Caco-2 (cell line): ENCODE measurements around the gene TENM4. TPM values are rescaled to one million over a fixed set of nuclear protein-coding genes. Genes with fewer than 3 reads are reported as not detected.

Experiments used
- BruUV-seq: library from RNA; stranded (reverse); fragments of 400-500 nt; replicated peaks from 2 replicates; lab custom pipeline; 2021; lab: Mats Ljungman, UMichigan
- CTCF ChIA-PET: fragments of 300-600 bp; sonication (Branson Sonifier 250); formaldehyde crosslinking; loops from one replicate; lab custom pipeline; 2022; ENCODE audit warnings: antibody characterized with exemption; lab: Charles Lee
- POLR2A ChIA-PET: fragments of 300-600 bp; sonication (Branson Sonifier 250); formaldehyde crosslinking; loops from one replicate; lab custom pipeline; 2022; ENCODE audit warnings: antibody characterized with exemption; lab: Charles Lee
- DNase-seq, 2 experiments: peaks; one replicate each; pipeline versions ENCODE4 v3.0.0 to v3.0.0-alpha.2; 2020 to 2022
- H3K27me3 ChIP-seq: replicated peaks from 2 replicates; pipeline ENCODE4 v1.6.0; 2011; ENCODE audit warnings: low read length; ENCODE audit not compliant: control insufficient read depth, insufficient read depth
- H3K36me3 ChIP-seq: 2 replicates; pipeline ENCODE4 v1.5.1; 2011; ENCODE audit warnings: low read length; ENCODE audit not compliant: control insufficient read depth, insufficient read depth
- H3K4me1 ChIP-seq: fragments of 250-450 bp; sonication (Bioruptor Pico); 2 replicates; pipeline ENCODE4 v1.5.1; 2020; ENCODE audit warnings: mild to moderate bottlenecking
- H3K4me3 ChIP-seq: 2 replicates; pipeline ENCODE4 v1.5.1; 2011; ENCODE audit warnings: low read depth, mild to moderate bottlenecking, control low read depth, low read length
- H3K9me3 ChIP-seq: fragments of 250-450 bp; sonication (Bioruptor Pico); 2 replicates; pipeline ENCODE4 v1.5.1; 2020; ENCODE audit warnings: mild to moderate bottlenecking, moderate library complexity
- H3K27ac Mint-ChIP-seq: one replicate; pipeline ENCODE4 v1.8.0; 2022; ENCODE audit warnings: mixed read lengths; ENCODE audit not compliant: unreplicated experiment
- H3K27me3 Mint-ChIP-seq: one replicate; pipeline ENCODE4 v1.8.0; 2022; ENCODE audit warnings: mixed read lengths; ENCODE audit not compliant: insufficient read depth, unreplicated experiment
- H3K36me3 Mint-ChIP-seq: one replicate; pipeline ENCODE4 v1.8.0; 2022; ENCODE audit warnings: mild to moderate bottlenecking, mixed read lengths; ENCODE audit not compliant: insufficient read depth, unreplicated experiment
- H3K4me1 Mint-ChIP-seq: one replicate; pipeline ENCODE4 v1.8.0; 2022; ENCODE audit warnings: low read depth, mixed read lengths; ENCODE audit not compliant: unreplicated experiment
- H3K4me3 Mint-ChIP-seq: one replicate; pipeline ENCODE4 v1.8.0; 2022; ENCODE audit warnings: mild to moderate bottlenecking, moderate library complexity, mixed read lengths; ENCODE audit not compliant: unreplicated experiment
- H3K9me3 Mint-ChIP-seq: one replicate; pipeline ENCODE4 v1.8.0; 2022; ENCODE audit warnings: mixed read lengths; ENCODE audit not compliant: unreplicated experiment
- CTCF ChIP-seq, 2 experiments: fragments of 200-600 bp in 1 of 2; IDR thresholded peaks; 1 replicate in 1 of 2; 2 replicates in 1 of 2; pipeline versions ENCODE4 v1.5.1 to v1.8.0; 2011 to 2022; ENCODE audit warnings: antibody characterized with exemption in 1 of 2, control low read depth in 1 of 2, inconsistent platforms in 1 of 2, low read depth in 1 of 2, low read length in 1 of 2, mild to moderate bottlenecking in 1 of 2, moderate library complexity in 1 of 2; ENCODE audit not compliant: insufficient read depth in 1 of 2, severe bottlenecking in 1 of 2, unreplicated experiment in 1 of 2
- intact Hi-C: fragments of 100-400 bp; cut with micrococcal nuclease; formaldehyde crosslinking; loops from one replicate; pipeline ENCODE4 v1.10.0; 2022; ENCODE audit not compliant: unreplicated experiment
- total RNA-seq: library from RNA; stranded (reverse); gene quantifications from 2 replicates; pipeline ENCODE4 v1.2.3, GENCODE V29; 2022

Gene TENM4
- total RNA-seq, 1 experiment from 2014 or later: 1.1 TPM

- Mint-ChIP-seq H3K4me3 (no peak overlapping the region), H3K9me3 (no peaks in the 10 kb centered on the region), H3K27me3 (peaks cover 6% of the 10 kb centered on the region), H3K4me1 (no peaks in the 10 kb centered on the region), H3K36me3 (no peaks in the 10 kb centered on the region), H3K27ac (no peak overlapping the region)
- peak in 1 of 2 experiments; percentile 3 for TF ChIP-seq CTCF (IDR thresholded peaks at IDR 0.05; ENCODE audit: insufficient read depth in 1 of 2, low read depth in 1 of 2, low read length in 1 of 2, severe bottlenecking in 1 of 2, unreplicated experiment in 1 of 2)
- H3K27me3 ChIP-seq: no peaks in the 10 kb centered on the region
- no TSS peak for BruUV-seq
- no peaks in the 10 kb centered on the region for H3K4me1 ChIP-seq
- DNase-seq: peak; percentile 27 to 57
- no peak overlapping the region for H3K4me3 ChIP-seq
- POLR2A ChIA-PET: no interaction called here
- no peaks in the 10 kb centered on the region for H3K9me3 ChIP-seq
- CTCF ChIA-PET: no interaction called here
- intact Hi-C loops: no loop called here
- no peaks in the 10 kb centered on the region for H3K36me3 ChIP-seq
Measured at GRCh38 chr11:79413268-79413667, 27.6 kb downstream of the TENM4 start.

- ChIA-PET CTCF (no interaction called here), POLR2A (no interaction called here)
- Mint-ChIP-seq H3K4me1 (no peaks in the 10 kb centered on the region), H3K4me3 (no peak overlapping the region), H3K9me3 (no peaks in the 10 kb centered on the region), H3K27ac (no peak overlapping the region), H3K36me3 (no peaks in the 10 kb centered on the region), H3K27me3 (peaks cover 6% of the 10 kb centered on the region)
- Histone ChIP-seq H3K4me3 (no peak overlapping the region), H3K36me3 (no peaks in the 10 kb centered on the region), H3K27me3 (no peaks in the 10 kb centered on the region), H3K4me1 (no peaks in the 10 kb centered on the region), H3K9me3 (no peaks in the 10 kb centered on the region)
- intact Hi-C loops: no loop called here
- TF ChIP-seq CTCF (IDR thresholded peaks at IDR 0.05; ENCODE audit: insufficient read depth in 1 of 2, low read depth in 1 of 2, low read length in 1 of 2, severe bottlenecking in 1 of 2, unreplicated experiment in 1 of 2): no peak
- BruUV-seq: no TSS peak
- DNase-seq: no peak
Measured at GRCh38 chr11:79412761-79413160, 28.1 kb downstream of the TENM4 start.

GRCh38 chr11:79409330-79409729 lies 31.5 kb downstream of the TENM4 start:
- Mint-ChIP-seq H3K9me3 (no peaks in the 10 kb centered on the region), H3K4me3 (no peak overlapping the region), H3K36me3 (no peaks in the 10 kb centered on the region), H3K4me1 (no peaks in the 10 kb centered on the region), H3K27me3 (peaks cover 6% of the 10 kb centered on the region), H3K27ac (no peak overlapping the region)
- no peaks in the 10 kb centered on the region for H3K36me3 ChIP-seq
- H3K4me1 ChIP-seq: no peaks in the 10 kb centered on the region
- no peaks in the 10 kb centered on the region for H3K9me3 ChIP-seq
- no peak for TF ChIP-seq CTCF (IDR thresholded peaks at IDR 0.05; ENCODE audit: insufficient read depth in 1 of 2, low read depth in 1 of 2, low read length in 1 of 2, severe bottlenecking in 1 of 2, unreplicated experiment in 1 of 2)
- DNase-seq: no peak
- intact Hi-C loops: no loop called here
- CTCF ChIA-PET: interaction anchor here (0.6 kb wide), 1 partner anchor 1769 kb away, joined by 4 read pairs; no protein-coding TSS in a partner anchor
- no peak overlapping the region for H3K4me3 ChIP-seq
- H3K27me3 ChIP-seq: no peaks in the 10 kb centered on the region
- no TSS peak for BruUV-seq
- POLR2A ChIA-PET: no interaction called here
